C4-2B (cell line): ENCODE data around the gene SOD2.

Experiments used
- ZFX ChIP-seq: fragments of 450-650 bp; IDR thresholded peaks from 2 replicates; pipeline ENCODE4 v1.6.1; 2017
- TF ChIP-seq, protein P1 (sequence below): fragments of 450-650 bp; conservative IDR thresholded peaks from 2 replicates; pipeline ENCODE4 v1.5.1; 2017; ENCODE audit warnings: mild to moderate bottlenecking

- TF ChIP-seq, protein P1, sequence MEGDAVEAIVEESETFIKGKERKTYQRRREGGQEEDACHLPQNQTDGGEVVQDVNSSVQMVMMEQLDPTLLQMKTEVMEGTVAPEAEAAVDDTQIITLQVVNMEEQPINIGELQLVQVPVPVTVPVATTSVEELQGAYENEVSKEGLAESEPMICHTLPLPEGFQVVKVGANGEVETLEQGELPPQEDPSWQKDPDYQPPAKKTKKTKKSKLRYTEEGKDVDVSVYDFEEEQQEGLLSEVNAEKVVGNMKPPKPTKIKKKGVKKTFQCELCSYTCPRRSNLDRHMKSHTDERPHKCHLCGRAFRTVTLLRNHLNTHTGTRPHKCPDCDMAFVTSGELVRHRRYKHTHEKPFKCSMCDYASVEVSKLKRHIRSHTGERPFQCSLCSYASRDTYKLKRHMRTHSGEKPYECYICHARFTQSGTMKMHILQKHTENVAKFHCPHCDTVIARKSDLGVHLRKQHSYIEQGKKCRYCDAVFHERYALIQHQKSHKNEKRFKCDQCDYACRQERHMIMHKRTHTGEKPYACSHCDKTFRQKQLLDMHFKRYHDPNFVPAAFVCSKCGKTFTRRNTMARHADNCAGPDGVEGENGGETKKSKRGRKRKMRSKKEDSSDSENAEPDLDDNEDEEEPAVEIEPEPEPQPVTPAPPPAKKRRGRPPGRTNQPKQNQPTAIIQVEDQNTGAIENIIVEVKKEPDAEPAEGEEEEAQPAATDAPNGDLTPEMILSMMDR, result no peak
- TF ChIP-seq ZFX, result no peak
Observed at GRCh38 chr6:159655409-159655988, 37.5 kb downstream of the SOD2 start.
